ENCODE results near the gene DHRS11.
"Not testable (repeated sequence)": the region's sequence is repeated elsewhere in the genome, so short reads cannot be mapped to it uniquely, and the experiment has no call there.

The DHRS11 gene

GRCh38 chr17:36594626-36595401, 3.1 kb downstream of the DHRS11 start:
- DNase-seq = no peak

DNA sequence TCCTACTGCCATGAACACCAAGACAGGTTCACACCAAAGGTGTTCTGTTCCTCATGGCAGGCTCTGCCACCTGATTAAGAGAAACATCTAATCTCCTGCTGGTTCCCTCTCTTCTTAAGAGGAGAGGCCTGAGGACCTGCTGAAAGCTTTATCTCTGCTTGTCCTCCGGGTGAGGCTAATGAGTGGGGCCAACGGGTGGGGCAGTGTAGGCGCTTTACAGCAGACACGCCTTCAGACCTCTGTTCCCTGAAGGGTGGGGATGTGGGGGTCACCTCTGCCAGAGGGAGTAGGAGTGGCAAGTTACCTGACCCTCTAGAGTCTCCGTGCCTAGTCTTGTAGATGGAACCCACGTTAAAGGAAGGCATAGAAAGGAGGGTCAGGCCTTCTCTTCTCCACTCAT, 5.5 kb downstream of the DHRS11 start:
- no peak for DNase-seq

GRCh38 chr17:36597866-36598777, 6.4 kb downstream of the DHRS11 start:
- DNase-seq = no peak

- no peak for DNase-seq
These were observed 7.3 kb downstream of the DHRS11 start for GRCh38 chr17:36598951-36599401.

GRCh38 chr17:36599546-36600250, 8.0 kb downstream of the DHRS11 start:
- no peak for DNase-seq

DNA sequence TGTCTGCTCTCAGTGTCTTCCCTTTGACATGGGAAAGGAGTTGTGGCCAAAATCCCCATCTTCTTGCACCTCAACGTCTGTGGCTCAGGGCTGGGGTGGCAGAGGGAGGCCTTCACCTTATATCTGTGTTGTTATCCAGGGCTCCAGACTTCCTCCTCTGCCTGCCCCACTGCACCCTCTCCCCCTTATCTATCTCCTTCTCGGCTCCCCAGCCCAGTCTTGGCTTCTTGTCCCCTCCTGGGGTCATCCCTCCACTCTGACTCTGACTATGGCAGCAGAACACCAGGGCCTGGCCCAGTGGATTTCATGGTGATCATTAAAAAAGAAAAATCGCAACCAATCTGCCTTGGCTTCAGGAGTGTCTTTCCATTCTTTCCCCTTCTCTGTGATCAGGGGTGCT, 8.8 kb downstream of the DHRS11 start:
- no peak for DNase-seq

DNA sequence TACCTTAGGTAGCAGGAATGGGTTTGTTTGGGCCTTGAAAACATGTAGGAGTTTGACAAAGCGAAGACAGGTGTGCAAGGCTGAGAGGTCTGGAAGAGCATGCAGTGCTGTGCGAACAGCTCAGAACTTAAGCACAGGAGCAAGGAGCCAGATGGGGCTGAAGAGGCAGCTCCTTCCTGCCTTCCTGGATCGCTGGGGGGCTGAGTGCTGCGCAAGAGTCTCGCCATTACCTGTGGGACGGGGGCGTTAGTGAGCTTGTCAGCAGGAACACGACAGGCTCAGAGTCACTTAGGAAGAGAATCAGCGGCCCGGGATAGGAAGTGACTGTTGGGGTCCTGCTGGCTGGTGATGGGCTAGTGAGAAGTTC, 9.2 kb downstream of the DHRS11 start:
- no peak for DNase-seq

DNA sequence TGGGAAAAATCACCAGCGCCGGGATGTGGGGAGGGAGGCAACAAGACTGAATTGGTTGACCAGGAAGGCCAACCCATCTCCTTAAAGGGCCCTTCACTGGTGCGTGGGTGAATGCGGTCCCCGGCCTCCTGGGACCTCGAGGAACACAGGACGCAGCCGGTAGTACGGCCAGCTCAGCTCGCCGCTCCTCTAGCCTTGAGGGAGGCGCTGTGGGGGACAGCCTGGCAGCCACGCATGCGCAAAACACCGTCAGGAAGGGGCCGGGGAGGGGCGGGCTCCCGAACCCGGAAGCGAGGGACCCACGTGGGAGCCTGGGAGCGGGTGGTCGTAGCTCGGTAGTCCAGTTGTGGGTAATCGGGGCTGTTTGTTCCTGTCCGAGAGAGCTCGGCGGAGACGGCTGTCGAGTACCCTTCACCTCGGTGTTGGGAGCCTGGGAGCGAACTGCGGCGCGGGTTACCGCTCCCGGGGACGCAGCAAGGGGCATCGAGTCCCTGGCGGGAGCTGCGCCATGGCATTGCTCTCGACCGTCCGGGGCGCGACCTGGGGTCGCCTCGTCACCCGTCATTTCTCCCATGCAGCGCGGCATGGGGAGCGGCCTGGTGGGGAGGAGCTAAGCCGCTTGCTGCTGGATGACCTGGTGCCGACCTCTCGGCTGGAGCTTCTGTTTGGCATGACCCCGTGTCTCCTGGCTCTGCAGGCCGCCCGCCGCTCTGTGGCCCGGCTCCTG, 9.8 kb downstream of the DHRS11 start, which contains the start of gene MRM1:
Gene MRM1 (plus strand): TSS at position 281 of the 727 bp plus-strand sequence. CDS start 228 bp downstream, at position 509.
- DNase-seq = peak; percentile 96

GRCh38 chr17:36602030-36602748, 10.5 kb downstream of the DHRS11 start:
- peak; percentile 19 for DNase-seq

DNA sequence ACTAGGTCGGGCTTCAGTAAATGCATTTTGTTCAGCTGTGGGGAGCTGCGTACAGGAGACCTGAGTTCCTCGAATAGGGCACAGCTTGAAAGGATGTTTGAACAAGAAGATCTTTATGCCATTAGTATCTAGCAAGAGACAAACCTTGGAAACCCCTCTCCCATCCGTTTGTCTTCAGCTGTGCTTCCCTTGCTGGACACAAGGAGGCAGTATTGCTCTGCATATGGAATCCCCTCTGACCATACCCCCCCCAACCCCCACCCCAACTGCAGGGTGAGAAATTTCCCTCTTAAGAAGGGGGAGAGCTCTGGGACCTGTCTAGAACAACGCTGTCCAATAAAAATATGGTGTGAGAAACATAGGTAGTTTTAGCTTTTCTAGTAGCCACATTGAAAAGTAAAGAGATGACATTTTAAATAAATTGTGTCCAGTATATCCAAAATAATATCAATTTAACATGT, 11.3 kb downstream of the DHRS11 start:
- DNase-seq = peak; percentile 76

GRCh38 chr17:36605028-36605427, 13.3 kb downstream of the DHRS11 start:
- not testable (repeated sequence) for DNase-seq

- DNase-seq = no peak
These were observed 16.6 kb downstream of the DHRS11 start for GRCh38 chr17:36608280-36608679.

DNA sequence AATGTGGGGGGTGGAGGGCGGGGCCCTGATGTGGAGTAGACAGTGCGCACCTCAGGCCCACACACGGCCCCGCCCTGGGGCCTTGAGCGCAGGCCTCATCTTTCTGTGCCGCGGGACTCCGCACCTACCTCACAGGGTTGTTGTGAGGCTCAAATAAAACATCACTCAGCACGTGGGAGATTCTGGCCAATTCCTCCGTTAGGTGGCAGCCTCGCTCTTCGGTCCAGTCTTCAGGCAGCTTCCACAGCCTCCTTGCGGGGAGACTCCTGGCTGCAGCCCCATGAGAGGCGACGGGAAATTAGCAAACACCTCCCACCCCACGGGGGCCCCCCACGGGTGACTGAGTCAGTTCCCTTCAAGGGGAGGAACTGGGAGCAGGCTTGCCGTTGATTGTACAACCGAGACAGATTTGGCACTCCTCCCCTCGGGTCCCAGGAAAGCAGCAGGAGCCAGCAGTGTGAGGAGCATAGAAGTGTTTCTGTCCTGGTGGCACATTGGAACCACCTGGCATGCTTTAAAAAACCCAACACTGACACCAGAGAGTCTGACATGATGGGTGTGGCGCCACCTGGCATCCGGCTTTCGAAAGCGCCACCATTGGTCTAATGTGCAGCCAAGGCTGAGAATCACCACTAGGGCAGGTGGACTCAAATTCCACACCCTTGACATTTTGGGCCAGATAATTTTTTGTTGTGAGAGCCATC, 17.3 kb downstream of the DHRS11 start:
- DNase-seq = peak; percentile 85

GRCh38 chr17:36609498-36609862, 17.8 kb downstream of the DHRS11 start:
- DNase-seq = no peak

DNA sequence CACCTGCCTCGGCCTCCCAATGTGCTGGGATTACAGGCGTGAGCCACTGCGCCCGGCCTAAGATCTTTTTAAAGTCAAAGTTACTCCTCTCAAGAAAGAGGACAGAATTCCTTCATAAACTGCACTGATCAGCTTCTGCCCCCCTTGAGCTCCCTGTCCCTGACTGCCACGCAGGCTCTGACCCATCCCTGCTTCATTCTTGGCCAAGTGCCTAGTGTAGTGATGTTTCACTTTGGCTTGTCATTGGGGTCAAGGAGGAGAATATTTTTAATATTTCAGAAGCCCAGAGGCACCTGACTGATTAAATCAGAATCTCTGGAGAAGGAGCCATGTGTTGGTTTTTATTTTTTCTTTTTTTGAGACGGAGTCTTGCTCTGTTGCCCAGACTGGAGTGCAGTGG, 18.8 kb downstream of the DHRS11 start:
- DNase-seq = no peak

GRCh38 chr17:36611345-36612072, 19.8 kb downstream of the DHRS11 start:
- no peak for DNase-seq

DNA sequence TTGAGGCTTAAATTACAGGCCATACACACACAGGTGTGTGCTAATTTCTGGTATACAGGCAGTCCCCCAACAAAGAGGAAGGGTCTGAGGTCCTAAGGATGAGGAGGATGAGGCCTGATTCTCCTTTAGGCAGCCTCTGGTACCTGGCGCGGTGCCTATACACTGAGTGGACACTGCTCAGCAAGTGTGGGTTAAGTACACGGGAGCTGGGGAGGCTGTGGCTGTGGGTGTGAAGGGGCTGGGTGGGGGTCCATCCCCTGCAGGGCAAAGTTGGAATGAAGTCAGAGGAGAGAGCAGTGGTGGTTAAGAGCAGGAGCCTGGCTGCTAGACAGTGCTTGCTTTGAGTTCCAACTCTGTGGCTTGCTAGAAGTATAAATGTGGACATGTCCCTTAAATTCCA, 20.6 kb downstream of the DHRS11 start:
- no peak for DNase-seq

GRCh38 chr17:36613155-36613554, 21.5 kb downstream of the DHRS11 start:
- DNase-seq = peak; percentile 28

GRCh38 chr17:36614081-36614480, 22.4 kb downstream of the DHRS11 start:
- no peak for DNase-seq

DNA sequence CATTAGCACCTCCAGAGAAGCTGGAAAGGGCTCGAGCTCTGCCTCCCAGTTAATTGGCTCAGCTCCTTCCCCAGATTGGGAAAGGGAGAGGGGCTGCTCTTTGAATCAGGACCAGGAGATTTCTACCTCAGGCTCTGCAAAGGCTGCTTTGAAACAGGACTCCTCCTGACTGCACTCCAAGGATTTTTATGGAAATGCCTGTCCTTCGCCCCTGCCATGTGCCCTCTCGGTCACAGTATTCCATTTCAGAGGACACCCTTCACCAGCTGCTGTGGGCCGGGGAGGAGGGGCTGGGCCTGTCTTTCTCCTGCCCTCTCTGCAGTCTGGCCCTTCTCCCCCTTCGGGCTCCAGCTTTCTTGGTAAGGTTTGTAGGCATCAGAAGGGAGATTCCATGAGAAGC, 23.3 kb downstream of the DHRS11 start:
- DNase-seq = no peak
